Upper lobe of left lung (tissue), 4 donors: ENCODE results near the gene BRIX1.

Experiments used
- CTCF ChIP-seq, 6 experiments: fragments of 450-650 bp in 4 of 6; fragments of 200-600 bp in 2 of 6; sonication (generic) in 2 of 6; IDR thresholded peaks; one replicate each; pipeline ENCODE4 v1.5.1; 2016 to 2019; ENCODE audit warnings: antibody characterized with exemption in 6 of 6
- EP300 ChIP-seq, 4 donors: sonication (generic); formaldehyde crosslinking; IDR thresholded peaks; one replicate each; pipeline ENCODE4 v1.5.1; 2017; ENCODE audit warnings: antibody characterized with exemption in 4 of 4, control low read depth in 2 of 4
- POLR2A ChIP-seq, 4 donors: fragments of 450-650 bp; IDR thresholded peaks; one replicate each; pipeline ENCODE4 v1.5.1; 2016 to 2017; ENCODE audit warnings: antibody characterized with exemption in 4 of 4, mild to moderate bottlenecking in 2 of 4
- POLR2AphosphoS5 ChIP-seq, 2 donors: sonication (generic); formaldehyde crosslinking; IDR thresholded peaks; one replicate each; pipeline ENCODE4 v1.5.1; 2017; ENCODE audit warnings: antibody characterized with exemption in 2 of 2

GRCh38 chr5:34930870-34931269 lies 15.4 kb downstream of the BRIX1 start:
- TF ChIP-seq POLR2AphosphoS5 (IDR thresholded peaks at IDR 0.05), result no peak
- no peak for TF ChIP-seq EP300 (IDR thresholded peaks at IDR 0.05)
- TF ChIP-seq CTCF (IDR thresholded peaks at IDR 0.05), result no peak
- TF ChIP-seq POLR2A (IDR thresholded peaks at IDR 0.05), result no peak
